HL-60 (cell line): ENCODE data around the gene TBC1D5.
A peak's percentile ranks its signal among the peaks of the same experiment; 100 is the strongest.

Experiments
- DNase-seq, 2 experiments: peaks; one replicate each; pipeline ENCODE4 v3.0.0-alpha.2; 2010 to 2020; ENCODE audit warnings: low read depth in 1 of 2, low spot score in 1 of 2
- H3K27ac ChIP-seq: fragments of 250-450 bp; sonication (Bioruptor Pico); replicated peaks from 2 replicates; pipeline ENCODE4 v1.5.1; 2020; ENCODE audit warnings: mild to moderate bottlenecking, moderate library complexity
- H3K27me3 ChIP-seq: fragments of 250-450 bp; sonication (Bioruptor Pico); 2 replicates; pipeline ENCODE4 v1.5.1; 2021; ENCODE audit warnings: mild to moderate bottlenecking, moderate library complexity; ENCODE audit not compliant: insufficient read depth, poor library complexity, severe bottlenecking
- H3K4me3 ChIP-seq: replicated peaks from 2 replicates; pipeline ENCODE4 v1.5.1; 2011; ENCODE audit warnings: mild to moderate bottlenecking, control low read depth, low read length; ENCODE audit not compliant: insufficient read depth
- CTCF ChIP-seq: IDR thresholded peaks from one replicate; pipeline ENCODE4 v1.5.1; 2011; ENCODE audit warnings: low read length, control low read depth, inconsistent platforms; ENCODE audit not compliant: insufficient read depth
- GABPA ChIP-seq: IDR thresholded peaks from 2 replicates; pipeline ENCODE4 v1.6.1; 2012; ENCODE audit warnings: low read depth
- POLR2AphosphoS5 ChIP-seq: IDR thresholded peaks from 2 replicates; pipeline ENCODE4 v1.6.1; 2012; ENCODE audit warnings: low read depth
- REST ChIP-seq: IDR thresholded peaks from 2 replicates; pipeline ENCODE4 v1.6.1; 2012; ENCODE audit warnings: low read depth; ENCODE audit not compliant: insufficient replicate concordance
- SPI1 ChIP-seq: IDR thresholded peaks from 2 replicates; pipeline ENCODE4 v1.6.1; 2012; ENCODE audit warnings: low read depth, mild to moderate bottlenecking, borderline replicate concordance

Gene TBC1D5

GRCh38 chr3:17333446-17333845 is 409.0 kb downstream of the TBC1D5 start:
- H3K27ac ChIP-seq, result no peak overlapping the region
- no peak for TF ChIP-seq SPI1
- TF ChIP-seq REST, result no peak
- no peak for TF ChIP-seq POLR2AphosphoS5
- no peaks in the 10 kb centered on the region for H3K27me3 ChIP-seq
- no peak for DNase-seq
- no peak overlapping the region for H3K4me3 ChIP-seq

- Histone ChIP-seq H3K4me3 (no peak overlapping the region), H3K27ac (no peak overlapping the region), H3K27me3 (no peaks in the 10 kb centered on the region)
- no peak for TF ChIP-seq SPI1
- TF ChIP-seq CTCF, result no peak
- no peak for TF ChIP-seq POLR2AphosphoS5
- TF ChIP-seq REST, result no peak
- no peak for TF ChIP-seq GABPA
- DNase-seq, result no peak
Observed at GRCh38 chr3:17330660-17331059, 411.8 kb downstream of the TBC1D5 start.

- H3K27me3 ChIP-seq, result no peaks in the 10 kb centered on the region
- DNase-seq, result peak; percentile 5 to 68
- peak; percentile 83 for TF ChIP-seq SPI1
- TF ChIP-seq POLR2AphosphoS5, result no peak
- no peak for TF ChIP-seq CTCF
- TF ChIP-seq REST, result no peak
- no peak for TF ChIP-seq GABPA
- peak overlapping the region; percentile 44 for H3K27ac ChIP-seq
- no peak overlapping the region for H3K4me3 ChIP-seq
Observed at GRCh38 chr3:17329927-17330326, 412.5 kb downstream of the TBC1D5 start.
